ENCODE measurements around the gene AMZ1. TPM values are rescaled to one million over a fixed set of nuclear protein-coding genes. Genes with fewer than 3 reads are reported as not detected.

Gene AMZ1
- total RNA-seq, 3 donors from 2014 or later (not counting 1 experiment from before 2014, with no cell fraction given), result 0.07 to 1.2 (median 0.27) TPM

DNA sequence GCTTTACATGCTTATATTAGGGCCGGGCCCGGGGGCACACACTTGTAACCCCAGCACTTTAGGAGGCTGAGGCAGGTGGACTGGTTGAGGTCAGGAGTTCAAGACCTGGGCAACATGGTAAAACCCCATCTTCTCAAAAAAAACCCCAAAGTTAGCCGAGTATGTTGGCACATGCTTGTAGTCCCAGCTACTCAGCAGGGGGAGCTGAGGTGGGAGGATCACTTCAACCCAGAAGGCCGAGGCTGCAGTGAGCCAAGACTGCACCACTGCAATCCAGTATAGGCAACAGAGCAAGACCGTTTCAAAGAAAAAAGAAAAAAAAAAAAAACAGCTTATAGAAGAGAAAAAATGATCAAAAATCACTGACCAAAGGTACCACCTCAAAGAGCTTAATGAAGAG is 63.1 kb downstream of the AMZ1 start:
- Mint-ChIP-seq H3K4me1 (peaks cover 5 to 12% of the 10 kb centered on the region in 2 donors), H3K4me3 (no peak overlapping the region), H3K27ac (no peak overlapping the region), H3K9me3 (no peaks in the 10 kb centered on the region), H3K36me3 (no peaks in the 10 kb centered on the region), H3K27me3 (ENCODE audit: low read depth in 2 of 2) (no peaks in the 10 kb centered on the region)
- Histone ChIP-seq H3K27ac (ENCODE audit: low read length) (no peak overlapping the region), H3K36me3 (ENCODE audit: control insufficient read depth, insufficient read depth, low read length) (no peaks in the 10 kb centered on the region), H3K9me3 (ENCODE audit: control insufficient read depth, insufficient read depth, low read length) (no peaks in the 10 kb centered on the region), H3K27me3 (ENCODE audit: control insufficient read depth, insufficient read depth, low read length) (no peaks in the 10 kb centered on the region), H3K4me3 (ENCODE audit: low read length) (no peak overlapping the region), H3K4me1 (ENCODE audit: control insufficient read depth, insufficient read depth, low read length) (no peaks in the 10 kb centered on the region)
- DNase-seq (no peak), ATAC-seq (no peak)
- TF ChIP-seq, protein P1, sequence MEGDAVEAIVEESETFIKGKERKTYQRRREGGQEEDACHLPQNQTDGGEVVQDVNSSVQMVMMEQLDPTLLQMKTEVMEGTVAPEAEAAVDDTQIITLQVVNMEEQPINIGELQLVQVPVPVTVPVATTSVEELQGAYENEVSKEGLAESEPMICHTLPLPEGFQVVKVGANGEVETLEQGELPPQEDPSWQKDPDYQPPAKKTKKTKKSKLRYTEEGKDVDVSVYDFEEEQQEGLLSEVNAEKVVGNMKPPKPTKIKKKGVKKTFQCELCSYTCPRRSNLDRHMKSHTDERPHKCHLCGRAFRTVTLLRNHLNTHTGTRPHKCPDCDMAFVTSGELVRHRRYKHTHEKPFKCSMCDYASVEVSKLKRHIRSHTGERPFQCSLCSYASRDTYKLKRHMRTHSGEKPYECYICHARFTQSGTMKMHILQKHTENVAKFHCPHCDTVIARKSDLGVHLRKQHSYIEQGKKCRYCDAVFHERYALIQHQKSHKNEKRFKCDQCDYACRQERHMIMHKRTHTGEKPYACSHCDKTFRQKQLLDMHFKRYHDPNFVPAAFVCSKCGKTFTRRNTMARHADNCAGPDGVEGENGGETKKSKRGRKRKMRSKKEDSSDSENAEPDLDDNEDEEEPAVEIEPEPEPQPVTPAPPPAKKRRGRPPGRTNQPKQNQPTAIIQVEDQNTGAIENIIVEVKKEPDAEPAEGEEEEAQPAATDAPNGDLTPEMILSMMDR (IDR thresholded peaks at IDR 0.05), result no peak
- WGBS (ENCODE audit: insufficient coverage), result 89% methylated on average over 4 of the region's 5 CpGs
- intact Hi-C loops (cut with micrococcal nuclease), result no loop called here

GRCh38 chr7:2753148-2753547 is 65.1 kb downstream of the AMZ1 start:
- H3K36me3 Mint-ChIP-seq, result no peaks in the 10 kb centered on the region
- peaks cover 1% of the 10 kb centered on the region for H3K4me1 ChIP-seq (ENCODE audit: control insufficient read depth, insufficient read depth, low read length)
- H3K36me3 ChIP-seq (ENCODE audit: control insufficient read depth, insufficient read depth, low read length), result no peaks in the 10 kb centered on the region
- intact Hi-C loops (cut with micrococcal nuclease), result no loop called here
- no peak overlapping the region for H3K27ac Mint-ChIP-seq
- H3K9me3 ChIP-seq (ENCODE audit: control insufficient read depth, insufficient read depth, low read length), result no peaks in the 10 kb centered on the region
- no peak for ATAC-seq
- H3K4me1 Mint-ChIP-seq, result peaks cover 9 to 18% of the 10 kb centered on the region in 2 donors
- WGBS (ENCODE audit: insufficient coverage), result 84% methylated on average over 2 of the region's 3 CpGs
- H3K27me3 ChIP-seq (ENCODE audit: control insufficient read depth, insufficient read depth, low read length), result no peaks in the 10 kb centered on the region
- no peaks in the 10 kb centered on the region for H3K9me3 Mint-ChIP-seq
- no peak overlapping the region for H3K4me3 Mint-ChIP-seq
- H3K27me3 Mint-ChIP-seq (ENCODE audit: low read depth in 2 of 2), result no peaks in the 10 kb centered on the region
- TF ChIP-seq, protein P1 (IDR thresholded peaks at IDR 0.05), result no peak
- no peak overlapping the region for H3K27ac ChIP-seq (ENCODE audit: low read length)
- no peak overlapping the region for H3K4me3 ChIP-seq (ENCODE audit: low read length)
- no peak for DNase-seq

DNA sequence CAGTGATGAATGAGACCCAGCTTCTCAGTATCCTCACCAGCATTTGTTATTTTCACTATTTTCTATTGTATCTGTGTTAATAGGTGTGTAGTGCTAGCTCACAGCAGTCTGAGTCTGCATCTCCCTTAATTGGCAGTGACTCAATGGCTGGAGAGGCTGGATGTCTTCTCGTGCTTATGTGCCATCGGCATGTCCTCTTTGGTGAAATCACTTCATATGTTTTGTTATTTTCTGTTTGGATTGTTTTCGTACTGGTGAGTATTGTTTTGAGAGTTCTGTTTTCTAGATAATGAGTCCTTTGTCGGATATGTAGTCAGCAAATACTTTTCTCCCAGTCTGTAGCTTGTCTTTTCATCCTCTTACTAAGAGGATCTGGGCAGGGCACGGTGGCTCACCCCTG is 66.1 kb downstream of the AMZ1 start:
- H3K27me3 Mint-ChIP-seq (ENCODE audit: low read depth in 2 of 2), result no peaks in the 10 kb centered on the region
- H3K4me3 Mint-ChIP-seq, result no peak overlapping the region
- no peaks in the 10 kb centered on the region for H3K9me3 Mint-ChIP-seq
- peaks cover 15 to 23% of the 10 kb centered on the region in 2 donors for H3K4me1 Mint-ChIP-seq
- ATAC-seq, result no peak
- no peak for DNase-seq
- intact Hi-C loops (cut with micrococcal nuclease), result no loop called here
- TF ChIP-seq, protein P1 (IDR thresholded peaks at IDR 0.05), result no peak
- no peaks in the 10 kb centered on the region for H3K27me3 ChIP-seq (ENCODE audit: control insufficient read depth, insufficient read depth, low read length)
- peaks cover 9% of the 10 kb centered on the region for H3K4me1 ChIP-seq (ENCODE audit: control insufficient read depth, insufficient read depth, low read length)
- no peak overlapping the region for H3K27ac ChIP-seq (ENCODE audit: low read length)
- H3K36me3 Mint-ChIP-seq, result no peaks in the 10 kb centered on the region
- no peaks in the 10 kb centered on the region for H3K36me3 ChIP-seq (ENCODE audit: control insufficient read depth, insufficient read depth, low read length)
- no peak overlapping the region for H3K27ac Mint-ChIP-seq
- 91% methylated on average over 4 of the region's 5 CpGs for WGBS (ENCODE audit: insufficient coverage)
- no peak overlapping the region for H3K4me3 ChIP-seq (ENCODE audit: low read length)
- no peaks in the 10 kb centered on the region for H3K9me3 ChIP-seq (ENCODE audit: control insufficient read depth, insufficient read depth, low read length)

GRCh38 chr7:2754912-2755311 is 66.9 kb downstream of the AMZ1 start:
- peaks cover 16% of the 10 kb centered on the region for H3K4me1 ChIP-seq (ENCODE audit: control insufficient read depth, insufficient read depth, low read length)
- TF ChIP-seq, protein P1 (IDR thresholded peaks at IDR 0.05), result no peak
- no peak overlapping the region for H3K27ac ChIP-seq (ENCODE audit: low read length)
- H3K4me3 ChIP-seq (ENCODE audit: low read length), result no peak overlapping the region
- Mint-ChIP-seq H3K36me3 (no peaks in the 10 kb centered on the region), H3K9me3 (no peaks in the 10 kb centered on the region), H3K4me3 (no peak overlapping the region), H3K27ac (no peak overlapping the region), H3K27me3 (ENCODE audit: low read depth in 2 of 2) (no peaks in the 10 kb centered on the region), H3K4me1 (peaks cover 22 to 32% of the 10 kb centered on the region in 2 donors)
- ATAC-seq (no peak), DNase-seq (no peak)
- WGBS (ENCODE audit: insufficient coverage), result 97% methylated on average over 9 of the region's 10 CpGs
- intact Hi-C loops (cut with micrococcal nuclease), result no loop called here
- no peaks in the 10 kb centered on the region for H3K27me3 ChIP-seq (ENCODE audit: control insufficient read depth, insufficient read depth, low read length)
- H3K9me3 ChIP-seq (ENCODE audit: control insufficient read depth, insufficient read depth, low read length), result no peaks in the 10 kb centered on the region
- no peaks in the 10 kb centered on the region for H3K36me3 ChIP-seq (ENCODE audit: control insufficient read depth, insufficient read depth, low read length)
